ENCODE measurements around the gene USP20. TPM values are rescaled to one million over a fixed set of nuclear protein-coding genes. Genes with fewer than 3 reads are reported as not detected.

Gene USP20
- total RNA-seq, 4 donors from 2014 or later = 23.9 to 61.8 (median 52.0) TPM

DNA sequence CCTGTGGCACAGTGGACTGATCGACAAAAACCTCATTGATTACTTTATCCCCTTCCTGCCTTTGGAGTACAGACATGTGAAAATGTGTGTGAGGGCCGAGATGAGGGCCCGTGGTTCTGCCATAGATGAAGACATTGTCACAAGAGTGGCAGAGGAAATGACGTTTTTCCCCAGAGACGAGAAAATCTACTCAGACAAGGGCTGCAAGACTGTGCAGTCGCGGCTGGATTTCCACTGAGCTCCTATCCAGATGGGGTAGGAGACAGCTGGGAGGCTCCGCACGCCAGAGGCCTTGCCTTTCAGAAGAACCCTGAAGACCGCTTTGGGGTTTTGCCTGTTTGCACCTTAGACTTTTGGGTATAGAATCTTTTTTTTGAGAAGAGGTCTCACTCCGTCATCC is 25.9 kb upstream of the USP20 start:
- intact Hi-C loops (cut with DNase I) = no loop called here
- Histone ChIP-seq H3K4me1 (no peaks in the 10 kb centered on the region), H3K27ac (no peak overlapping the region), H3K4me3 (replicated peaks in 1 of 3) (no peak overlapping the region), H3K27me3 (no peaks in the 10 kb centered on the region), H3K9me3 (no peaks in the 10 kb centered on the region), H3K36me3 (peaks cover 12 to 13% of the 10 kb centered on the region in 2 donors)
- 88 to 90% methylated on average over 11 of the region's 11 CpGs for WGBS, 2 donors
- TF ChIP-seq, protein P1, sequence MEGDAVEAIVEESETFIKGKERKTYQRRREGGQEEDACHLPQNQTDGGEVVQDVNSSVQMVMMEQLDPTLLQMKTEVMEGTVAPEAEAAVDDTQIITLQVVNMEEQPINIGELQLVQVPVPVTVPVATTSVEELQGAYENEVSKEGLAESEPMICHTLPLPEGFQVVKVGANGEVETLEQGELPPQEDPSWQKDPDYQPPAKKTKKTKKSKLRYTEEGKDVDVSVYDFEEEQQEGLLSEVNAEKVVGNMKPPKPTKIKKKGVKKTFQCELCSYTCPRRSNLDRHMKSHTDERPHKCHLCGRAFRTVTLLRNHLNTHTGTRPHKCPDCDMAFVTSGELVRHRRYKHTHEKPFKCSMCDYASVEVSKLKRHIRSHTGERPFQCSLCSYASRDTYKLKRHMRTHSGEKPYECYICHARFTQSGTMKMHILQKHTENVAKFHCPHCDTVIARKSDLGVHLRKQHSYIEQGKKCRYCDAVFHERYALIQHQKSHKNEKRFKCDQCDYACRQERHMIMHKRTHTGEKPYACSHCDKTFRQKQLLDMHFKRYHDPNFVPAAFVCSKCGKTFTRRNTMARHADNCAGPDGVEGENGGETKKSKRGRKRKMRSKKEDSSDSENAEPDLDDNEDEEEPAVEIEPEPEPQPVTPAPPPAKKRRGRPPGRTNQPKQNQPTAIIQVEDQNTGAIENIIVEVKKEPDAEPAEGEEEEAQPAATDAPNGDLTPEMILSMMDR (IDR thresholded peaks at IDR 0.05) = no peak
- TF ChIP-seq POLR2A (IDR thresholded peaks at IDR 0.05) = no peak
- no peak for DNase-seq

DNA sequence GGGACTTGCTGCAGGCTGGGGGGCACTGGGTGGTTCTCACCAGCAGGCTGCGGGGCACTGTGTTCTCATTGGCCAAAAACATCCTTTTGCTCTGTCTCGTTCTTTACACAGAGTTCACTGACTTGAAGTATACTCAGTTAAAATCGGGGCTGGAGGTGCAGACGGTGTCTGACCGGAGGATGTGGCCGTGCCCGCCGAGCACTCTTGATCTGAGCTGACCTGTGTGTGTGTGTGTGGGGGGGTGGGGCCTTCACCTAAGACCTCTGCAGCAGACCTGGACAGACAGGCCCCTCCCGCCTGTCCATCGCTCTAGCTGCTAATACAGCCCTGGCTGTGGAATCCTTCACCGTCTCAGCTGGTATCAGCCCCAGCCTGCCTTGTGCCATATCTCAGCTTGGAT is 25.1 kb upstream of the USP20 start:
- 89 to 92% methylated on average over 10 to 11 of the region's 11 CpGs for whole genome bisulfite sequencing, 2 donors
- peaks cover 12 to 13% of the 10 kb centered on the region in 2 donors for H3K36me3 ChIP-seq

DNA sequence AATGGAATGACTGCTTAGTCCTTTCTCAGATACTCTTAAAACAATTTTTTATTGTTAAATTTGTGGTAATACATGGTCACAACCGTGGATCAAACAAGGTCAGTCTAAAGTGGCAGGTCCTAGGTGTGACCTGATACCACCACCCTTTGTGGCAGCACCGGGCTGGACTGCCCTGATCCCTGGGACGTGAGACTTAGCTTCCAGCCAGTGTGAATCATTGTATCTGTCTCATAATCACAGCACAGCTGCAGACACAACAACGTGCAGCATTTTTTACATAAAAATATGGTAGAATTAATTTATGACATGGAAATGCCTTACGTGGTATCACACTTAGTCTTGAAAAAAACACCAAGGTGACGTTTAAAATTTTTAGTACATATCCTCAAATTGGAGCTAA is 24.5 kb upstream of the USP20 start:
- H3K4me1 ChIP-seq = no peaks in the 10 kb centered on the region
- intact Hi-C loops (cut with DNase I) = no loop called here
- DNase-seq = no peak
- no peak overlapping the region for H3K4me3 ChIP-seq (replicated peaks in 1 of 3)
- H3K27me3 ChIP-seq = no peaks in the 10 kb centered on the region
- H3K9me3 ChIP-seq = no peaks in the 10 kb centered on the region
- H3K36me3 ChIP-seq = peaks cover 12 to 13% of the 10 kb centered on the region in 2 donors
- TF ChIP-seq, protein P1 (IDR thresholded peaks at IDR 0.05) = no peak
- no peak for TF ChIP-seq POLR2A (IDR thresholded peaks at IDR 0.05)
- WGBS, 2 donors = 84 to 92% methylated on average over 6 of the region's 6 CpGs
- H3K27ac ChIP-seq = no peak overlapping the region

More for the DNA sequence above, 25.1 kb upstream of the USP20 start:
- TF ChIP-seq, protein P1 (IDR thresholded peaks at IDR 0.05) = no peak
- no peak for TF ChIP-seq POLR2A (IDR thresholded peaks at IDR 0.05)
- intact Hi-C loops (cut with DNase I) = no loop called here
- Histone ChIP-seq H3K9me3 (no peaks in the 10 kb centered on the region), H3K4me1 (no peaks in the 10 kb centered on the region), H3K4me3 (replicated peaks in 1 of 3) (no peak overlapping the region), H3K27me3 (no peaks in the 10 kb centered on the region), H3K27ac (no peak overlapping the region)
- no peak for DNase-seq

DNA sequence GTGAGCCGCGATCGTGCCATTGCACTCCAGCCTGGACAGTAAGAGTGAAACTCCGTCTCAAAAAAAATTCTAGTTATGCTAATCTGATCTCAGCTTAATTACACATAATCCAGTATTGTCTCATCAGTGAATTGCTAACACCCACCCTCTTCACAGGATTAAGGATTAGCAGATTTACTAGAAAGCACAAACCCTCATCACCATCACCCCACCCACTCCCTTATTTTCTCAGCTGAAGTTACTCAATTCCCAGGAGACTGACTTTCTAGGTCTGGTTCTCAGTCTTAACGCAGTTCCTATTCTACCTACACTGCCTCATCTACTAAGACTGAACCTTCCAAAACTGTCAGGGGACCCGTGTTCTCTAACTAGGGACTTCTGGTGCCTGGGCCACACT is 23.3 kb upstream of the USP20 start:
- DNase-seq = no peak
- H3K4me1 ChIP-seq = no peaks in the 10 kb centered on the region
- TF ChIP-seq, protein P1 (IDR thresholded peaks at IDR 0.05) = no peak
- TF ChIP-seq POLR2A (IDR thresholded peaks at IDR 0.05) = no peak
- no peak overlapping the region for H3K4me3 ChIP-seq (replicated peaks in 1 of 3)
- no peaks in the 10 kb centered on the region for H3K9me3 ChIP-seq
- H3K27me3 ChIP-seq = no peaks in the 10 kb centered on the region
- peaks cover 20 to 22% of the 10 kb centered on the region in 2 donors for H3K36me3 ChIP-seq
- WGBS, 2 donors = 92 to 96% methylated on average over 6 of the region's 6 CpGs
- no peak overlapping the region for H3K27ac ChIP-seq
- intact Hi-C loops (cut with DNase I) = no loop called here

DNA sequence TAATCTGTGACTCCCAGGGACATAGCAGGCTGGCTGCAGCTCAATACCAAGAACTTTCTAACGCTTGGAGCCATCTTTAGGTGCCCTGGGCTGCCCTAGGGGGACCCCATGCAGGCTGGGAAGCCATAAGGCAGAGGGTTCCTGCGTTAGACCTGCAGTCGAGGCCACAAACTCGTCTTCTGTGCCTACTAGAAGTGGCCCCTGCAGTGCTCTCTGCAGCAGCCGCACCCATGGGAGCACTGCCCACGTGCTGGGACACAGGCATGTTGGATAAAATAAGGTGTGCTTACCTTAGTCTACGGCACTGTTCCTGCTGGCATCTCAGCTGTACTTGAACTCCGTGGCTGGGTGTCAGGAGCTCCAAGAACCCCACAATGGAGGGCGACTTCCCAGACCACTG is 22.9 kb upstream of the USP20 start:
- TF ChIP-seq POLR2A (IDR thresholded peaks at IDR 0.05) = no peak
- TF ChIP-seq, protein P1 (IDR thresholded peaks at IDR 0.05) = no peak
- Histone ChIP-seq H3K4me3 (replicated peaks in 1 of 3) (no peak overlapping the region), H3K4me1 (no peaks in the 10 kb centered on the region), H3K27ac (no peak overlapping the region), H3K9me3 (no peaks in the 10 kb centered on the region), H3K36me3 (peaks cover 20 to 26% of the 10 kb centered on the region in 2 donors), H3K27me3 (no peaks in the 10 kb centered on the region)
- 86 to 94% methylated on average over 8 to 9 of the region's 9 CpGs for WGBS, 2 donors
- intact Hi-C loops (cut with DNase I) = no loop called here
- no peak for DNase-seq

All from thyroid gland (tissue), 4 donors.